Neural cell (in vitro differentiated cells): ENCODE measurements around the gene TMEM266.

ENCODE experiments used
- EP300 ChIP-seq: fragments of 450-650 bp; conservative IDR thresholded peaks from 2 replicates; pipeline ENCODE4 v1.6.1; 2014; ENCODE audit warnings: antibody characterized with exemption, mild to moderate bottlenecking, moderate library complexity; ENCODE audit not compliant: poor library complexity, severe bottlenecking
- EZH2 ChIP-seq: fragments of 200-600, 300-800 bp; shearing (Covaris generic), sonication (generic); IDR thresholded peaks from 2 replicates; pipeline ENCODE4 v1.6.1; 2014; ENCODE audit warnings: antibody characterized with exemption, low read length, borderline replicate concordance, mild to moderate bottlenecking; ENCODE audit not compliant: insufficient read depth, poor library complexity, severe bottlenecking
- POLR2AphosphoS5 ChIP-seq: IDR thresholded peaks from 2 replicates; pipeline ENCODE4 v1.6.1; 2012
- RAD21 ChIP-seq: fragments of 450-650 bp; conservative IDR thresholded peaks from 2 replicates; pipeline ENCODE4 v1.6.1; 2014; ENCODE audit warnings: antibody characterized with exemption, mild to moderate bottlenecking, moderate library complexity
- TF ChIP-seq, protein P1 (sequence below): fragments of 450-650 bp; IDR thresholded peaks from 2 replicates; pipeline ENCODE4 v1.5.1; 2014; ENCODE audit warnings: antibody characterized with exemption, mild to moderate bottlenecking, moderate library complexity; ENCODE audit not compliant: poor library complexity, severe bottlenecking

- TF ChIP-seq EP300 (no peak), EZH2 (no peak), RAD21 (no peak), POLR2AphosphoS5 (no peak)
- TF ChIP-seq, protein P1, sequence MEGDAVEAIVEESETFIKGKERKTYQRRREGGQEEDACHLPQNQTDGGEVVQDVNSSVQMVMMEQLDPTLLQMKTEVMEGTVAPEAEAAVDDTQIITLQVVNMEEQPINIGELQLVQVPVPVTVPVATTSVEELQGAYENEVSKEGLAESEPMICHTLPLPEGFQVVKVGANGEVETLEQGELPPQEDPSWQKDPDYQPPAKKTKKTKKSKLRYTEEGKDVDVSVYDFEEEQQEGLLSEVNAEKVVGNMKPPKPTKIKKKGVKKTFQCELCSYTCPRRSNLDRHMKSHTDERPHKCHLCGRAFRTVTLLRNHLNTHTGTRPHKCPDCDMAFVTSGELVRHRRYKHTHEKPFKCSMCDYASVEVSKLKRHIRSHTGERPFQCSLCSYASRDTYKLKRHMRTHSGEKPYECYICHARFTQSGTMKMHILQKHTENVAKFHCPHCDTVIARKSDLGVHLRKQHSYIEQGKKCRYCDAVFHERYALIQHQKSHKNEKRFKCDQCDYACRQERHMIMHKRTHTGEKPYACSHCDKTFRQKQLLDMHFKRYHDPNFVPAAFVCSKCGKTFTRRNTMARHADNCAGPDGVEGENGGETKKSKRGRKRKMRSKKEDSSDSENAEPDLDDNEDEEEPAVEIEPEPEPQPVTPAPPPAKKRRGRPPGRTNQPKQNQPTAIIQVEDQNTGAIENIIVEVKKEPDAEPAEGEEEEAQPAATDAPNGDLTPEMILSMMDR = no peak
These were observed 21.3 kb upstream of the TMEM266 start for GRCh38 chr15:76038512-76038911.
